ENCODE data around the gene SMTNL1. TPM values are rescaled to one million over a fixed set of nuclear protein-coding genes. Genes with fewer than 3 reads are reported as not detected.
A peak's percentile ranks its signal among the peaks of the same experiment; 100 is the strongest.

Gene SMTNL1
- polyA plus RNA-seq, 2 of the 4 experiments (the other 2 are of a cell fraction), result not detected

DNA sequence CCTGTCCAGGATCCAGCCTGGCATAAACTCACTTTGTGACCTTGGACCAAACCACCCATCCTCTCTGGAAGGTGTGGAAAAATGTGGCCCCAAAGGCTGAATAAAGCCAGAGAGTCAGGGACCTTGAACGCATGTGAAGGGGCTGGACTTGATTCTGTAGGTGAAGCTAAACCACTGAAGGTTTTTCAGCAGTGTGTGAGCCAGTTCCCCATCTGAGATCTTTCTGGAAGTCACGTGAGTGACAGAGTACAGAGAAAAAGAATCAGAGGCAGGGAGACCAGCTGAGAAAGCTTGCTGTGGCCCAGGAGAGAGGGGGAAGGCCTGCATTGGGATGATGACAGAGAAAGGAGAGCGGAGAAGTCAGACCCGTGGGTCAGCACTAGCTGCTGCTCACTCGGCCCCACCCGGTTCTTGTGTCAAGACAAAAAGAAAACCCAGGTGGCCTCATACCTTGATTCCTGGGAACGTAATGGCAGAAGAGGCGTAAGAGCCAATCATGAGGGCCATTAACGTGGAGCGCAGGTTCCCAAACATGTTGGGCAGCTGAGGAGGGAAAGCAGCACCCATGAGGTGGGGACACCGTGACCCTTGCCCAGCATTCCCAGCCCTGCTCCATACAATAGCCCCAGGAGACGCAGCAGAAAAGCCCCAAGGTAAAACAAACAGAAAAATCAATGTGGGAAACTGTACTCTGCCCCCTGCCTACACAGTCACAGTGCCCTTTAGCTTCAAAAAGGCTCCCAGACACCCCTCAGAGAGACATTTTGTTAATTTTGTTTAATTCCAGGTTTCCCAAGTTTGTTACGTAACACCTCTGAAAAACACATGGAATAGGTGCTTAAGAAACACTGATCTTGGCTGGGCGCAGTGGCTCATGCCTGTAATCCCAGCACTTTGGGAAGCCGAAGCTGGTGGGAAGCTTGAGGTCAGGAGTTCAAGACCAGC, 39.8 kb upstream of the SMTNL1 start:
- peaks cover 18% of the 10 kb centered on the region for H3K4me1 ChIP-seq
- TF ChIP-seq TP53 (CRISPR knock-in tag; IDR thresholded peaks at IDR 0.05), result no peak
- TF ChIP-seq CEBPB (IDR thresholded peaks at IDR 0.05), result 0 out of 4 replicates have a peak, but pooled peaks of 1 of the 2 experiments have one; percentile 6
- no peak for TF ChIP-seq EHF (CRISPR knock-in tag; IDR thresholded peaks at IDR 0.05)
- no peak overlapping the region for H3K4me3 ChIP-seq
- DNase-seq (ENCODE audit: low read depth in 1 of 2, low spot score in 1 of 2) (no peak), FAIRE-seq (no peak), ATAC-seq (no peak)
- POLR2A ChIA-PET, result no interaction called here
- H3K9me3 ChIP-seq, result no peaks in the 10 kb centered on the region
- no peak overlapping the region for H3K4me2 ChIP-seq
- H3K27ac ChIP-seq, result no peak overlapping the region
- WGBS (ENCODE audit: missing lambda C conversion rate), result 84% methylated on average over 15 of the region's 15 CpGs
- CTCF ChIA-PET, result interaction anchor here (0.6 to 22.5 kb wide), 11 partner anchors 14 to 147 kb away, joined by 3 to 299 read pairs (median 4); partner anchors contain the start of genes SLC43A1, TIMM10 and UBE2L6

DNA sequence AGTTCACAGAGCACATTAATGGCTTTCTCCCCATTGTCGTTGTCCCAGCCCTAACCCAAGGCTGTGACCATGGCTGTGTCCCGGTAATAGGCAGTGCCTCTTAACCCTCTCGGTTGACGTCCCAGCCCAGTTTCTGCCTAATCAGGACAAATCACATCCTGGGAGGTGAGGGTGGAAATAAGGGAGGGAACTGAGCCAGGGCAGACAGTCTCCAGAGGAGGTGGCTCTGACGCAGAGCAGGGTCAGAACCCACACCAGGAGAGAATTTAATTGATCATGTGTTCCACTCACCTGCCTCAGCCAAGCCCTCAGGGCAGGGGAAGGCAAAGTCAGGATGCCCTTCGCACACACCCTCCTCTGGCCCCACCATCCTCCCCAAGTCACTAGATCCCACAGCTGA, 38.9 kb upstream of the SMTNL1 start:
- Histone ChIP-seq H3K27ac (no peak overlapping the region), H3K4me1 (peaks cover 17% of the 10 kb centered on the region), H3K9me3 (no peaks in the 10 kb centered on the region), H3K4me2 (no peak overlapping the region), H3K4me3 (no peak overlapping the region)
- ATAC-seq, result no peak
- 92% methylated on average over 6 of the region's 6 CpGs for WGBS (ENCODE audit: missing lambda C conversion rate)
- ChIA-PET POLR2A (no interaction called here), CTCF (interaction anchor here (0.6 to 22.5 kb wide), 5 partner anchors 10 to 44 kb away, joined by 3 to 299 read pairs (median 3); partner anchors contain the start of gene TIMM10)
- no peak for FAIRE-seq
- TF ChIP-seq, protein P1, sequence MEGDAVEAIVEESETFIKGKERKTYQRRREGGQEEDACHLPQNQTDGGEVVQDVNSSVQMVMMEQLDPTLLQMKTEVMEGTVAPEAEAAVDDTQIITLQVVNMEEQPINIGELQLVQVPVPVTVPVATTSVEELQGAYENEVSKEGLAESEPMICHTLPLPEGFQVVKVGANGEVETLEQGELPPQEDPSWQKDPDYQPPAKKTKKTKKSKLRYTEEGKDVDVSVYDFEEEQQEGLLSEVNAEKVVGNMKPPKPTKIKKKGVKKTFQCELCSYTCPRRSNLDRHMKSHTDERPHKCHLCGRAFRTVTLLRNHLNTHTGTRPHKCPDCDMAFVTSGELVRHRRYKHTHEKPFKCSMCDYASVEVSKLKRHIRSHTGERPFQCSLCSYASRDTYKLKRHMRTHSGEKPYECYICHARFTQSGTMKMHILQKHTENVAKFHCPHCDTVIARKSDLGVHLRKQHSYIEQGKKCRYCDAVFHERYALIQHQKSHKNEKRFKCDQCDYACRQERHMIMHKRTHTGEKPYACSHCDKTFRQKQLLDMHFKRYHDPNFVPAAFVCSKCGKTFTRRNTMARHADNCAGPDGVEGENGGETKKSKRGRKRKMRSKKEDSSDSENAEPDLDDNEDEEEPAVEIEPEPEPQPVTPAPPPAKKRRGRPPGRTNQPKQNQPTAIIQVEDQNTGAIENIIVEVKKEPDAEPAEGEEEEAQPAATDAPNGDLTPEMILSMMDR (IDR thresholded peaks at IDR 0.05), result no peak
- TF ChIP-seq POLR2AphosphoS2 (conservative IDR thresholded peaks at IDR 0.05; ENCODE audit: low read length) (no peak), RAD21 (conservative IDR thresholded peaks at IDR 0.05 in 1 of 2, IDR thresholded peaks at IDR 0.05 in 1 of 2) (no peak), RFX5 (IDR thresholded peaks at IDR 0.05) (no peak), SMC3 (IDR thresholded peaks at IDR 0.05) (no peak), ZC3H11A (IDR thresholded peaks at IDR 0.05) (no peak), HEYL (CRISPR knock-in tag; IDR thresholded peaks at IDR 0.05) (no peak), HOXA7 (CRISPR knock-in tag; IDR thresholded peaks at IDR 0.05) (no peak), JUNB (IDR thresholded peaks at IDR 0.05) (no peak), MYC (IDR thresholded peaks at IDR 0.05; ENCODE audit: borderline replicate concordance, low read length) (no peak), HOXB13 (CRISPR knock-in tag; IDR thresholded peaks at IDR 0.05; ENCODE audit: low read depth) (no peak), EHMT2 (IDR thresholded peaks at IDR 0.05; ENCODE audit: low read depth) (no peak), BHLHE40 (IDR thresholded peaks at IDR 0.05; ENCODE audit: low read depth, low read length) (no peak)
- TF ChIP-seq, protein P2, sequence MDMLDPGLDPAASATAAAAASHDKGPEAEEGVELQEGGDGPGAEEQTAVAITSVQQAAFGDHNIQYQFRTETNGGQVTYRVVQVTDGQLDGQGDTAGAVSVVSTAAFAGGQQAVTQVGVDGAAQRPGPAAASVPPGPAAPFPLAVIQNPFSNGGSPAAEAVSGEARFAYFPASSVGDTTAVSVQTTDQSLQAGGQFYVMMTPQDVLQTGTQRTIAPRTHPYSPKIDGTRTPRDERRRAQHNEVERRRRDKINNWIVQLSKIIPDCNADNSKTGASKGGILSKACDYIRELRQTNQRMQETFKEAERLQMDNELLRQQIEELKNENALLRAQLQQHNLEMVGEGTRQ (IDR thresholded peaks at IDR 0.05), result no peak
- TF ChIP-seq, protein P3, sequence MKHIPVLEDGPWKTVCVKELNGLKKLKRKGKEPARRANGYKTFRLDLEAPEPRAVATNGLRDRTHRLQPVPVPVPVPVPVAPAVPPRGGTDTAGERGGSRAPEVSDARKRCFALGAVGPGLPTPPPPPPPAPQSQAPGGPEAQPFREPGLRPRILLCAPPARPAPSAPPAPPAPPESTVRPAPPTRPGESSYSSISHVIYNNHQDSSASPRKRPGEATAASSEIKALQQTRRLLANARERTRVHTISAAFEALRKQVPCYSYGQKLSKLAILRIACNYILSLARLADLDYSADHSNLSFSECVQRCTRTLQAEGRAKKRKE (CRISPR knock-in tag; IDR thresholded peaks at IDR 0.05; ENCODE audit: low read depth), result no peak
- TF ChIP-seq, protein P4, sequence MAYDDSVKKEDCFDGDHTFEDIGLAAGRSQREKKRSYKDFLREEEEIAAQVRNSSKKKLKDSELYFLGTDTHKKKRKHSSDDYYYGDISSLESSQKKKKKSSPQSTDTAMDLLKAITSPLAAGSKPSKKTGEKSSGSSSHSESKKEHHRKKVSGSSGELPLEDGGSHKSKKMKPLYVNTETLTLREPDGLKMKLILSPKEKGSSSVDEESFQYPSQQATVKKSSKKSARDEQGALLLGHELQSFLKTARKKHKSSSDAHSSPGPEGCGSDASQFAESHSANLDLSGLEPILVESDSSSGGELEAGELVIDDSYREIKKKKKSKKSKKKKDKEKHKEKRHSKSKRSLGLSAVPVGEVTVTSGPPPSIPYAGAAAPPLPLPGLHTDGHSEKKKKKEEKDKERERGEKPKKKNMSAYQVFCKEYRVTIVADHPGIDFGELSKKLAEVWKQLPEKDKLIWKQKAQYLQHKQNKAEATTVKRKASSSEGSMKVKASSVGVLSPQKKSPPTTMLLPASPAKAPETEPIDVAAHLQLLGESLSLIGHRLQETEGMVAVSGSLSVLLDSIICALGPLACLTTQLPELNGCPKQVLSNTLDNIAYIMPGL (CRISPR knock-in tag; IDR thresholded peaks at IDR 0.05; ENCODE audit: borderline replicate concordance), result no peak
- TF ChIP-seq, protein P5, sequence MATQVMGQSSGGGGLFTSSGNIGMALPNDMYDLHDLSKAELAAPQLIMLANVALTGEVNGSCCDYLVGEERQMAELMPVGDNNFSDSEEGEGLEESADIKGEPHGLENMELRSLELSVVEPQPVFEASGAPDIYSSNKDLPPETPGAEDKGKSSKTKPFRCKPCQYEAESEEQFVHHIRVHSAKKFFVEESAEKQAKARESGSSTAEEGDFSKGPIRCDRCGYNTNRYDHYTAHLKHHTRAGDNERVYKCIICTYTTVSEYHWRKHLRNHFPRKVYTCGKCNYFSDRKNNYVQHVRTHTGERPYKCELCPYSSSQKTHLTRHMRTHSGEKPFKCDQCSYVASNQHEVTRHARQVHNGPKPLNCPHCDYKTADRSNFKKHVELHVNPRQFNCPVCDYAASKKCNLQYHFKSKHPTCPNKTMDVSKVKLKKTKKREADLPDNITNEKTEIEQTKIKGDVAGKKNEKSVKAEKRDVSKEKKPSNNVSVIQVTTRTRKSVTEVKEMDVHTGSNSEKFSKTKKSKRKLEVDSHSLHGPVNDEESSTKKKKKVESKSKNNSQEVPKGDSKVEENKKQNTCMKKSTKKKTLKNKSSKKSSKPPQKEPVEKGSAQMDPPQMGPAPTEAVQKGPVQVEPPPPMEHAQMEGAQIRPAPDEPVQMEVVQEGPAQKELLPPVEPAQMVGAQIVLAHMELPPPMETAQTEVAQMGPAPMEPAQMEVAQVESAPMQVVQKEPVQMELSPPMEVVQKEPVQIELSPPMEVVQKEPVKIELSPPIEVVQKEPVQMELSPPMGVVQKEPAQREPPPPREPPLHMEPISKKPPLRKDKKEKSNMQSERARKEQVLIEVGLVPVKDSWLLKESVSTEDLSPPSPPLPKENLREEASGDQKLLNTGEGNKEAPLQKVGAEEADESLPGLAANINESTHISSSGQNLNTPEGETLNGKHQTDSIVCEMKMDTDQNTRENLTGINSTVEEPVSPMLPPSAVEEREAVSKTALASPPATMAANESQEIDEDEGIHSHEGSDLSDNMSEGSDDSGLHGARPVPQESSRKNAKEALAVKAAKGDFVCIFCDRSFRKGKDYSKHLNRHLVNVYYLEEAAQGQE (IDR thresholded peaks at IDR 0.05), result no peak
- no peak for DNase-seq (ENCODE audit: low read depth in 1 of 2, low spot score in 1 of 2)
